Amniotic stem cell (primary cell): ENCODE data around the gene CTBP2.
"Not testable (repeated sequence)": the region's sequence is repeated elsewhere in the genome, so short reads cannot be mapped to it uniquely, and the experiment has no call there.

Experiments used
- DNase-seq: peaks from one replicate; lab custom pipeline; 2025; lab: John Stamatoyannopoulos, UW

The CTBP2 gene

GRCh38 chr10:125064681-125065492 is 95.5 kb downstream of the CTBP2 start:
- DNase-seq: no peak

GRCh38 chr10:125063256-125063925 is 97.0 kb downstream of the CTBP2 start:
- no peak for DNase-seq

GRCh38 chr10:125062914-125063230 is 97.5 kb downstream of the CTBP2 start:
- no peak for DNase-seq

GRCh38 chr10:125062227-125062913 is 98.0 kb downstream of the CTBP2 start:
- no peak for DNase-seq

- no peak for DNase-seq
Measured at GRCh38 chr10:125061557-125062226, 98.7 kb downstream of the CTBP2 start.

GRCh38 chr10:125060826-125061556 is 99.4 kb downstream of the CTBP2 start:
- peak; percentile 87 for DNase-seq

- peak; percentile 57 for DNase-seq
Measured at GRCh38 chr10:125060482-125060825, 99.9 kb downstream of the CTBP2 start.

GRCh38 chr10:125060026-125060425 is 100.3 kb downstream of the CTBP2 start:
- DNase-seq: no peak

GRCh38 chr10:125059348-125059747 is 101.0 kb downstream of the CTBP2 start:
- DNase-seq: not testable (repeated sequence)

- no peak for DNase-seq
Measured at GRCh38 chr10:125057158-125058001, 103.0 kb downstream of the CTBP2 start.

GRCh38 chr10:125056161-125057132 is 103.9 kb downstream of the CTBP2 start:
- DNase-seq: no peak

- no peak for DNase-seq
Measured at GRCh38 chr10:125055446-125055845, 104.9 kb downstream of the CTBP2 start.

GRCh38 chr10:125054669-125055268 is 105.6 kb downstream of the CTBP2 start:
- DNase-seq: no peak

GRCh38 chr10:125054216-125054615 is 106.1 kb downstream of the CTBP2 start:
- no peak for DNase-seq

GRCh38 chr10:125052146-125052545 is 108.2 kb downstream of the CTBP2 start:
- DNase-seq: no peak

GRCh38 chr10:125050383-125050782 is 110.0 kb downstream of the CTBP2 start:
- no peak for DNase-seq

GRCh38 chr10:125049216-125049881 is 111.0 kb downstream of the CTBP2 start:
- DNase-seq: no peak

GRCh38 chr10:125048094-125048864 is 112.1 kb downstream of the CTBP2 start:
- no peak for DNase-seq
